Left lobe of liver (tissue), 2 donors: ENCODE data around the gene TLCD3B. TPM values are rescaled to one million over a fixed set of nuclear protein-coding genes. Genes with fewer than 3 reads are reported as not detected.

ENCODE experiments used
- ATAC-seq: fragments of 200-7000 bp; cut with Tn5 transposase; one replicate; pipeline ENCODE4 v1.9.1; 2020; ENCODE audit warnings: mild to moderate bottlenecking, moderate library complexity
- DNase-seq: peaks from one replicate; pipeline ENCODE4 v3.0.0-alpha.2; 2020; ENCODE audit warnings: low spot score
- total RNA-seq: library from RNA; stranded (reverse); gene quantifications from one replicate; pipeline ENCODE4 v1.2.1, GENCODE V29; 2021
- donor health status: DM: no; HTN: no; CAD: no; lungs with moderate emphysema.
- donor health status: DM: no; HTN: yes; CAD: no.

The TLCD3B gene
- total RNA-seq, 1 donor from 2014 or later = 0.13 TPM

GRCh38 chr16:30006659-30007377 is 24.3 kb downstream of the TLCD3B start:
- ATAC-seq (no peak), DNase-seq (no peak)

- ATAC-seq (no peak), DNase-seq (no peak)
Observed at GRCh38 chr16:30006095-30006473, 25.0 kb downstream of the TLCD3B start.

GRCh38 chr16:30005341-30006094 is 25.6 kb downstream of the TLCD3B start:
- ATAC-seq (peak; percentile 77), DNase-seq (no peak)

GRCh38 chr16:30004811-30005242 is 26.2 kb downstream of the TLCD3B start:
- peak; percentile 48 for ATAC-seq
- DNase-seq = no peak

- ATAC-seq = no peak
- DNase-seq = no peak
Observed at GRCh38 chr16:30004424-30004776, 26.7 kb downstream of the TLCD3B start.

GRCh38 chr16:30003670-30004423 is 27.2 kb downstream of the TLCD3B start:
- DNase-seq = no peak
- ATAC-seq = no peak

- ATAC-seq (no peak), DNase-seq (no peak)
Observed at GRCh38 chr16:30002614-30003346, 28.3 kb downstream of the TLCD3B start.

GRCh38 chr16:30000735-30001631 is 30.1 kb downstream of the TLCD3B start:
- ATAC-seq = no peak
- no peak for DNase-seq

- ATAC-seq (no peak), DNase-seq (no peak)
Observed at GRCh38 chr16:29999605-30000004, 31.5 kb downstream of the TLCD3B start.

GRCh38 chr16:29996766-29997250 is 34.3 kb downstream of the TLCD3B start:
- ATAC-seq (no peak), DNase-seq (no peak)

GRCh38 chr16:29995911-29996765 is 34.9 kb downstream of the TLCD3B start, which contains the start of gene INO80E:
Gene INO80E, plus strand, starts transcription at chr16:29996241. Its CDS starts 70 bp downstream, at chr16:29996311.
- peak; percentile 99 for DNase-seq
- ATAC-seq = peak; percentile 96

- peak; percentile 70 for ATAC-seq
Observed at GRCh38 chr16:29995324-29995910, 35.7 kb downstream of the TLCD3B start, which contains the start of gene HIRIP3. Gene HIRIP3, minus strand, starts transcription at chr16:29995617. Its CDS starts 12 bp downstream, at chr16:29995605.

GRCh38 chr16:29994600-29995323 is 36.3 kb downstream of the TLCD3B start:
- ATAC-seq (peak; percentile 78), DNase-seq (no peak)

More at GRCh38 chr16:29995324-29995910, 35.7 kb downstream of the TLCD3B start, which contains the start of gene HIRIP3:
- DNase-seq = peak; percentile 91

- ATAC-seq = no peak
Observed at GRCh38 chr16:29993903-29994599, 37.0 kb downstream of the TLCD3B start.

GRCh38 chr16:29993191-29993902 is 37.7 kb downstream of the TLCD3B start:
- ATAC-seq = no peak
- no peak for DNase-seq

More at GRCh38 chr16:29993903-29994599, 37.0 kb downstream of the TLCD3B start:
- DNase-seq = no peak

- ATAC-seq = no peak
- no peak for DNase-seq
Observed at GRCh38 chr16:29992344-29992967, 38.6 kb downstream of the TLCD3B start.
